GM18519 (cell line): ENCODE results near the gene ZNF567.
"Not testable (repeated sequence)": the region's sequence is repeated elsewhere in the genome, so short reads cannot be mapped to it uniquely, and the experiment has no call there.

ENCODE experiments used
- ATAC-seq: cut with Tn5 transposase; IDR thresholded peaks from one replicate; pipeline ENCODE4 v1.9.1; 2021; ENCODE audit warnings: mild to moderate bottlenecking, moderate library complexity; ENCODE audit not compliant: unreplicated experiment, low FRiP score

Gene ZNF567

GRCh38 chr19:36749613-36750012 is 62.2 kb downstream of the ZNF567 start:
- ATAC-seq: not testable (repeated sequence)

GRCh38 chr19:36750066-36750691 is 62.8 kb downstream of the ZNF567 start:
- no peak for ATAC-seq
